OCI-LY7 (cell line): ENCODE results near the gene HOXB6.

ENCODE experiments used
- CTCF ChIP-seq: fragments of 200-600 bp; sonication (generic); conservative IDR thresholded peaks from 2 replicates; pipeline ENCODE4 v1.5.1; 2014; ENCODE audit warnings: mild to moderate bottlenecking, antibody characterized with exemption, low read length, moderate library complexity, mixed read lengths
- EZH2phosphoT487 ChIP-seq: fragments of 200-600 bp; sonication (generic); IDR thresholded peaks from 2 replicates; pipeline ENCODE4 v1.6.1; 2018; ENCODE audit warnings: low read depth, borderline replicate concordance, mild to moderate bottlenecking, mixed run types, antibody characterized with exemption, low read length, moderate library complexity, mixed read lengths

GRCh38 chr17:48647103-48647962, 42.5 kb upstream of the HOXB6 start:
- TF ChIP-seq CTCF (no peak), EZH2phosphoT487 (no peak)
